B cell (primary cell): ENCODE measurements around the gene SON. TPM values are rescaled to one million over a fixed set of nuclear protein-coding genes. Genes with fewer than 3 reads are reported as not detected.

Experiments used
- ATAC-seq: fragments of 200-7000 bp; cut with Tn5 transposase; one replicate; pipeline ENCODE4 v1.10.0; 2021; ENCODE audit warnings: low read depth, mild to moderate bottlenecking, moderate number of reproducible peaks, moderate library complexity
- CTCF ChIA-PET: fragments of 350-600 bp; sonication (Branson Sonifier 250); formaldehyde crosslinking; loops from one replicate; lab custom pipeline; 2021; ENCODE audit warnings: antibody characterized with exemption, inconsistent platforms; lab: Charles Lee
- POLR2A ChIA-PET: fragments of 350-600 bp; sonication (Branson Sonifier 250); formaldehyde crosslinking; loops from one replicate; lab custom pipeline; 2021; ENCODE audit warnings: antibody characterized with exemption; lab: Charles Lee
- DNase-seq: peaks from one replicate; pipeline ENCODE4 v3.0.0; 2013
- H2AFZ ChIP-seq: 2 replicates; pipeline ENCODE4 v1.6.1; 2012; ENCODE audit warnings: mild to moderate bottlenecking, low read depth, low read length; ENCODE audit not compliant: insufficient read depth, poor library complexity, severe bottlenecking
- H3K27ac ChIP-seq, 2 donors: 1 replicate in 1 of 2; 2 replicates in 1 of 2; pipeline ENCODE4 v1.5.1; 2012 to 2013; ENCODE audit warnings: low read length in 2 of 2, mild to moderate bottlenecking in 2 of 2, moderate library complexity in 1 of 2
- H3K27me3 ChIP-seq, 4 experiments: fragments of 200-600 bp in 1 of 4; sonication (generic) in 1 of 4; replicated peaks in 1 of 4; 1 replicate in 2 of 4; 2 replicates in 2 of 4; pipeline versions ENCODE4 v1.6.1 to v1.7.0; 2013 to 2016; ENCODE audit warnings: low read length in 3 of 4, mild to moderate bottlenecking in 2 of 4, mixed read lengths in 1 of 4, moderate library complexity in 1 of 4; ENCODE audit not compliant: insufficient read depth in 4 of 4, control insufficient read depth in 3 of 4; ENCODE audit errors: control extremely low read depth in 1 of 4
- H3K36me3 ChIP-seq, 2 experiments: replicated peaks in 1 of 2; 1 replicate in 1 of 2; 2 replicates in 1 of 2; pipeline versions ENCODE4 v1.6.1 to v1.7.1; 2013; ENCODE audit warnings: low read length in 1 of 2; ENCODE audit not compliant: insufficient read depth in 2 of 2, control insufficient read depth in 1 of 2; ENCODE audit errors: control extremely low read depth in 1 of 2, extremely low read depth in 1 of 2
- H3K4me1 ChIP-seq, 2 donors: fragments of 200-600 bp in 1 of 2; sonication (generic) in 1 of 2; 1 replicate in 1 of 2; 2 replicates in 1 of 2; pipeline versions ENCODE4 v1.5.1 to v1.6.1; 2013 to 2017; ENCODE audit warnings: low read length in 2 of 2; ENCODE audit not compliant: control insufficient read depth in 2 of 2, insufficient read depth in 2 of 2
- H3K4me2 ChIP-seq: replicated peaks from 2 replicates; pipeline ENCODE3; 2012; ENCODE audit warnings: mild to moderate bottlenecking, low read depth, low read length; ENCODE audit not compliant: poor library complexity, severe bottlenecking
- H3K4me3 ChIP-seq, 5 experiments: fragments of 200-600 bp in 1 of 5; sonication (generic) in 1 of 5; 1 replicate in 3 of 5; 2 replicates in 2 of 5; pipeline versions ENCODE4 v1.5.1 to v1.7.0; 2011 to 2016; ENCODE audit warnings: low read length in 4 of 5, mild to moderate bottlenecking in 4 of 5, low read depth in 2 of 5, control low read depth in 1 of 5, moderate library complexity in 1 of 5; ENCODE audit not compliant: insufficient read depth in 1 of 5; ENCODE audit errors: control extremely low read depth in 1 of 5, extremely low read depth in 1 of 5
- H3K79me2 ChIP-seq: fragments of 200-600 bp; sonication (generic); one replicate; pipeline ENCODE4 v1.6.0; 2016; ENCODE audit warnings: low read length; ENCODE audit not compliant: control insufficient read depth, insufficient read depth
- H3K9ac ChIP-seq: fragments of 200-600 bp; sonication (generic); 2 replicates; pipeline ENCODE4 v1.6.1; 2017; ENCODE audit warnings: mild to moderate bottlenecking, low read length, moderate library complexity
- H3K9me3 ChIP-seq, 3 donors: one replicate each; pipeline versions ENCODE4 v1.6.1 to v1.7.1; 2013; ENCODE audit warnings: low read length in 2 of 3; ENCODE audit not compliant: control insufficient read depth in 2 of 3, insufficient read depth in 1 of 3; ENCODE audit errors: control extremely low read depth in 1 of 3
- H4K20me1 ChIP-seq: 2 replicates; pipeline ENCODE4 v1.6.0; 2012; ENCODE audit warnings: mild to moderate bottlenecking, low read length; ENCODE audit not compliant: insufficient read depth, control insufficient read depth, poor library complexity, severe bottlenecking
- H3K27ac Mint-ChIP-seq: one replicate; pipeline ENCODE4 v1.8.0; 2021; ENCODE audit warnings: mixed read lengths
- H3K27me3 Mint-ChIP-seq: one replicate; pipeline ENCODE4 v1.8.0; 2021; ENCODE audit warnings: mixed read lengths
- H3K4me1 Mint-ChIP-seq: one replicate; pipeline ENCODE4 v1.8.0; 2021; ENCODE audit warnings: mixed read lengths
- H3K4me3 Mint-ChIP-seq: one replicate; pipeline ENCODE4 v1.8.0; 2021; ENCODE audit warnings: mixed read lengths
- H3K9me3 Mint-ChIP-seq: one replicate; pipeline ENCODE4 v1.8.0; 2022; ENCODE audit warnings: mixed read lengths; ENCODE audit not compliant: insufficient read depth
- CTCF ChIP-seq: fragments of 200-600 bp; IDR thresholded peaks from one replicate; pipeline ENCODE4 v1.8.0; 2022; ENCODE audit warnings: antibody characterized with exemption, mild to moderate bottlenecking
- EZH2 ChIP-seq: IDR thresholded peaks from 2 replicates; pipeline ENCODE4 v1.6.1; 2012; ENCODE audit warnings: borderline replicate concordance, low read depth, mild to moderate bottlenecking, moderate library complexity, low read length; ENCODE audit not compliant: insufficient read depth, poor library complexity, severe bottlenecking
- WGBS: methylation state at CpG from one replicate; pipeline ENCODE4 v1.1.5; 2013; ENCODE audit warnings: missing lambda C conversion rate; ENCODE audit not compliant: insufficient coverage; 5-methylcytosine and 5-hydroxymethylcytosine counted together
- intact Hi-C: fragments of 100-400 bp; cut with micrococcal nuclease; formaldehyde crosslinking; loops from one replicate; pipeline ENCODE4 v1.10.0; 2022
- polyA plus RNA-seq: library from polyadenylated mRNA; depleted of rRNA; stranded (reverse); fragments of >200 nt; gene quantifications from 2 replicates; pipeline ENCODE4 v1.2.3, GENCODE V29; 2012
- total RNA-seq, 2 donors: library from RNA; stranded (reverse); fragments of 120-200 nt in 1 of 2; gene quantifications; 1 replicate in 1 of 2; 2 replicates in 1 of 2; pipeline versions ENCODE4 v1.2.3 to v1.2.4, GENCODE V29; 2013 to 2022

Gene SON
- total and polyA plus RNA-seq, 2 donors (not counting 1 experiment from before 2014, with no cell fraction given) = 92.0 to 463 TPM

- H3K36me3 ChIP-seq = peaks cover 34 to 88% of the 10 kb centered on the region in 2 experiments
- no peak overlapping the region for H3K27ac ChIP-seq
- peaks cover 84% of the 10 kb centered on the region for H3K79me2 ChIP-seq
- ATAC-seq = no peak
- H3K4me1 Mint-ChIP-seq = peaks cover 23% of the 10 kb centered on the region
- H4K20me1 ChIP-seq = peaks cover 71% of the 10 kb centered on the region
- no peak for TF ChIP-seq CTCF
- no peak for TF ChIP-seq EZH2
- ChIA-PET CTCF (no interaction called here), POLR2A (no interaction called here)
- WGBS = 99% methylated on average over 9 of the region's 10 CpGs
- H3K4me3 Mint-ChIP-seq = no peak overlapping the region
- intact Hi-C loops = loop anchor here (2.0 kb wide), 1 partner anchor 13 kb away; no protein-coding TSS in a partner anchor
- no peaks in the 10 kb centered on the region for H3K9me3 Mint-ChIP-seq
- no peak overlapping the region for H3K27ac Mint-ChIP-seq
- H3K27me3 Mint-ChIP-seq = no peaks in the 10 kb centered on the region
- no peak overlapping the region for H3K9ac ChIP-seq
- no peak for DNase-seq
- no peak overlapping the region for H2AFZ ChIP-seq
- no peaks in the 10 kb centered on the region for H3K27me3 ChIP-seq
- H3K4me2 ChIP-seq = no peak overlapping the region
- H3K4me1 ChIP-seq = peaks cover 0 to 6% of the 10 kb centered on the region in 2 donors
- no peaks in the 10 kb centered on the region for H3K9me3 ChIP-seq
- H3K4me3 ChIP-seq = no peak overlapping the region
These were observed 17.0 kb downstream of the SON start for GRCh38 chr21:33559813-33560212.

GRCh38 chr21:33560965-33561364 is 18.1 kb downstream of the SON start:
- Mint-ChIP-seq H3K9me3 (no peaks in the 10 kb centered on the region), H3K4me1 (peaks cover 19% of the 10 kb centered on the region), H3K27me3 (no peaks in the 10 kb centered on the region), H3K4me3 (no peak overlapping the region), H3K27ac (peak overlapping the region; percentile 23)
- Histone ChIP-seq H3K27me3 (no peaks in the 10 kb centered on the region), H3K4me1 (peaks cover 0 to 2% of the 10 kb centered on the region in 2 donors), H3K4me2 (no peak overlapping the region), H3K36me3 (peaks cover 34 to 84% of the 10 kb centered on the region in 2 experiments), H3K9me3 (no peaks in the 10 kb centered on the region), H3K4me3 (no peak overlapping the region), H3K79me2 (peaks cover 83% of the 10 kb centered on the region), H3K9ac (no peak overlapping the region), H3K27ac (no peak overlapping the region), H2AFZ (no peak overlapping the region), H4K20me1 (peaks cover 69% of the 10 kb centered on the region)
- ATAC-seq = no peak
- intact Hi-C loops = loop anchor here (2.0 kb wide), 1 partner anchor 14 kb away; no protein-coding TSS in a partner anchor
- no peak for TF ChIP-seq CTCF
- POLR2A ChIA-PET = no interaction called here
- DNase-seq = no peak
- CTCF ChIA-PET = interaction anchor here (1.2 kb wide), 1 partner anchor 45 kb away, joined by 3 read pairs; no protein-coding TSS in a partner anchor
